GM18907 (cell line): ENCODE results near the gene GYG2.
A peak's percentile ranks its signal among the peaks of the same experiment; 100 is the strongest.
"Not testable (repeated sequence)": the region's sequence is repeated elsewhere in the genome, so short reads cannot be mapped to it uniquely, and the experiment has no call there.

Source experiments
- ATAC-seq: cut with Tn5 transposase; IDR thresholded peaks from one replicate; pipeline ENCODE4 v1.9.1; 2021; ENCODE audit warnings: mild to moderate bottlenecking, moderate library complexity; ENCODE audit not compliant: unreplicated experiment

GYG2 gene

DNA sequence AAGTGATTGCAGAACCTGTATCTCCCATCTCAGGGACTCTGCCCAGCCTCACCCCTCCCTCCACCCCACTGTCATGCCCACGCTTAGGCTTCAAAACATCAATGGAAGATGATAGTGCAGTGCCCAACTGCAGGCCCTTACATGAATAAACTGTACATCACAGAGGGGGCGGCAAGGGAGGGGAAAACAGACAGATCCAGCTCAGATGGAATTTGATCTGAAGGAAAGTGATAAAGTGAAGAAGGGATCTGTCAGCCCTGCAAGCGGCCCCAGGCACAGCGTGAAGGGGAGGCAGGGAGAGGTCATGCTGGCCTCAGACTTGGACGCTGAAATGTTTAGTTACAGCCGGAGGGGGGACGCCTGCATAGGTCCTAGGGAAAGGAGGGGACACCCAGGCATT lies 38.5 kb downstream of the GYG2 start:
- no peak for ATAC-seq

DNA sequence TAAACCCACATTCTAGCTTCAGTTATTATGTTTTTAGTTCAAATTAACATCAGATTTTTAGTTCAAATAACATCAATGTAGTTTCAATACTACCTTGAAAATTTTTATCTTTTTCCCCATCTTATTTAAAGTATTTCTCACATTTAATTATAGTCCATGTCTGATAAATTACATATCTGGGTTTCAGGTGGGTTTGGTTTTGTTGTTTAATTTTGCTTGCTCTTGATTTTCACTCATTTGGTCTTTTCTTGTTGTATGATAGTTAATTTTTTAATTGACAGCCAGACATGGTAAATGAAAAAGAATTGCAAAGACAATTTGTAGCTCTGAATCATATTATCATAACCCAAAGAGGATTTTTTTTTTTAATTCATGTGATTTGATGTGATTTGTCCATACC lies 41.9 kb downstream of the GYG2 start:
- no peak for ATAC-seq

DNA sequence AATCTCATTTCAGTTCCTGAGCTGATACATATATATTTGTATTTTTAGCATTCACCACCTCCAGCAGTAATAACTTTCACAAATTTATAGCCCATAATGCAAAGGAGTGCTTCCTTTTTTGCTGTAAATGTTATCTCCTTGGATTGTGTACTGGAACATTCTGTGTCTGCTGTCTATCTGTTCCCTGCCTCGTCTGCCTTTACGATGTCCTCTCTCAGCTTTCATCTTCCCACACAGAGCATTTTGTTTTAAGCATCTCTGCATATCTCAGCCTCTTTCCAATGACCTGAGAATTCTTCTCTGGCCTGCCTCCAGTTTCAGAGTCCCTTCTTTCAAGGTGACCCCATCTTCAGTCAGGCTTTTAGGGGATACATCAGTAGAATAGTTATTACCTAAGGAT lies 43.1 kb downstream of the GYG2 start:
- no peak for ATAC-seq

GRCh38 chrX:2872671-2873277 lies 44.0 kb downstream of the GYG2 start:
- ATAC-seq, result no peak

DNA sequence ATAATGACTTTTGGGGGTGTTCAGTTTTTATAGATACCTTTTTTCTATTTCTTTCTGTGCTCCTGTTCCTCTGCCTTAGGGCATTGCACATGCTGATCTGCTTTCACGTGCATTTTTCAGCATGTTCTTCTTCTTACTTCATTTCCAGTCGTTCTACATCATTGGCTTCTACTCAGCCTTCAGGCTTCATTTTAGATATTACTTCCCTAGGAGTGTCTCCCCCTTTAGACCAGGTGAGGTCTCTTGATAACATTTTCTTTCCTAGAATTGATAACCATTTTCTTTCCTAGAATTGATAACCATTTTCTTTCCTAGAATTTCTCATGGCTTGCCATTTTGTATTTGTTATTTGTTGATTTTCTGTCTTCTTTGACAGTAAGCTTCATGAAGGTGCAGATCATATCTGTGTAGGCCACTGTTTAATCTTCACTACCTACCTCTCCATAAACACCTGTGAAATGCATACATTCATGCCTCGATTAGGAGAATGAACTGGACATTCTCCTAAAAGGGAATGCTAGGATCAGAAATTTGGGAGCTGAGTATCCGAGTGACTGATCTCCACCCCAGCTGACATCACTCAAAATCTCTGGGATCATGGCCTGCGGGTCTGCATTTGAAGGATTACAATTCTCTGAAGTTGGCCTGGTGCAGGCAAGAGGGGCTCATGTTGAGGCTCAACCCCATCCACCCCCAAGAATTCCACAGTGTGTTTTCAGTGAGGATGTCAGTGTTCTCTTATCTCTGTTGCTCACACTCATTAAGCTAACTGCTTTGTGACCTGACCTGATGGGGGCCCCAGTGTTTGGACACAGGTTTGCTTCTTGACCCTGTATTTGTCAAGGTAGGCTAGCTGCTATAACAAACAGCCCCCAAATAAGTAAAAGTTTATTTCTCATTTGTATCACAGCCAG lies 45.7 kb downstream of the GYG2 start:
- no peak for ATAC-seq

GRCh38 chrX:2875136-2875481 lies 46.4 kb downstream of the GYG2 start:
- no peak for ATAC-seq

DNA sequence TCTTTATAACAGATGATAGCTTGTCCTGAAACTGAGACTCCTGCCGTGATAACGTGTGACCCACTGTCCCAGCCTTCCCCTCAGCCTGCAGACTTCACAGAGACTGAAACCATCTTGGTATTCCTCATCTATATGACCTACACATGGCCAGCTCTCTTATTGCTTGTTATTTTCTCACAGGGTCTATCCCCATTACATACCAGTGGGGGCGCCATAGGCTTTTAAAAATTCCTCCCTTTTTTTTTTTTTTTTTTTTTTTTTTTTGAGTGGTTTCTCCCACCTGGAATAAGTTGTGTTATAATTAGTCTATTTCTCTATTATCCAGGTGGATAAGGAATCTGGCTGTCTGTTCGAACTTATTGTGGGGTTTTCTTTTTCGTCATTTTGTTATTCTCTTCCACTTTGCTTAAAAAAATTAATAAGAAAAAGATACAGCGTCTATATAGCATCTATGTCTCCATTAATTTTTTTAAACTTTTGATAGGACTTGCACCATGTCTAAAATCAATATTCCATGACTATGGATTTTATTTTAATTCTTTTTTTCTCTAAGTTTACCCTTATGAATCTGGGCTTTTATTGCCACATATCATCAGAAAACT lies 47.2 kb downstream of the GYG2 start:
- ATAC-seq, result no peak

DNA sequence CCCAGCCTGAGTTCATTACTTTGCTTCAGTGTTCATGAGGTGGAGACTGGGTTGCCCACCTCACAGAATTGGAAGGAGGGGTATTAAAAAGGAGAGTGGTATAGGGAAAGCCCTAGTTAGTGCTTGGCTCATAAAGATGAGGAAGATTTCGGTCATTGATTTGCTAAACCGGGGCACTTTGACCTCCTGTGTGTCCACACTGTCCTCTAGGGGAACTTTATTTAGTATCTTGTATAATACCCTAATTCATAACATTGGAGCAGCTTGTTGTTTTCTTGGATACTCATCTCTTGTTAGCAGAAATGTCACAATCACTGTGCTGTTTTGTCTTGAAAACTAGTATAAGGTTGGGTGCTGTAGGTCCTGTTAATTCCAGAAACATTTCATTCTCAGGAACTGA lies 49.8 kb downstream of the GYG2 start:
- no peak for ATAC-seq

DNA sequence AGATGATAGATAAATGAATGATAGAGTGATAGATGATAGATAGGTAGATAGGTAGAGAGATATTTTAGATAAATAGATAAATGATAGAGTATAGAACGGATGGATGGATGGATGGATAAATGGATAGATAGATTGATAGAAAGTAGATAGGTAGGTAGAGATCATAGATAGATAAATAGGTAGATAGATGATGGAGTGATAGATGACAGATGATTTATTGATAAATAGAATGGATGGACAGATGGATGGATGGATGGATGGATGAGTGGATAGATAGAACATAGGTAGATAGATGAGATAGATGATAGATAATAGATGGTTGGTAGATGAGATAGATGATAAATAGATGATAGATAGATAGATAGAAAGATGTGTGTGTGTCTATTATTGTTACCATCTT lies 50.9 kb downstream of the GYG2 start:
- ATAC-seq, result no peak

- no peak for ATAC-seq
Measured at GRCh38 chrX:2883770-2884169, 55.0 kb downstream of the GYG2 start.

DNA sequence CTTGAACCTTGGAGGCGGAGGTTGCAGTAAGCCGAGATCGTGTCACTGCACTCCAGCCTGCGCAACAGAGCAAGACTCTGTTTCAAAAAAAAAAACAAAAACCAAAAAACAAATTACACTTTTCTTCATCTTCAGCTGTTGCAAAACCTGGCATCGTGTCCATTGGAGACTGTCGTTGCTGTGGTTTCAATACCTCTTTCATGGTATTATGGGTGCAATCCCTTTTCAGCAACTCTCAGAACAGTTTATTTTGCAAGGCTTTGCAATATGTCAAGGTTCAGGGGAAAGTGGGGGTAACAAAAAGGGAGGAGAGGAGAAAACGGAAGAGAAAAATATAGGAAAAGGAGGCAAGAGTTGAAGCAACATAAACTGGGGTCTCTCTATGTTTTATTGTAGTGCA lies 59.6 kb downstream of the GYG2 start:
- ATAC-seq, result no peak

DNA sequence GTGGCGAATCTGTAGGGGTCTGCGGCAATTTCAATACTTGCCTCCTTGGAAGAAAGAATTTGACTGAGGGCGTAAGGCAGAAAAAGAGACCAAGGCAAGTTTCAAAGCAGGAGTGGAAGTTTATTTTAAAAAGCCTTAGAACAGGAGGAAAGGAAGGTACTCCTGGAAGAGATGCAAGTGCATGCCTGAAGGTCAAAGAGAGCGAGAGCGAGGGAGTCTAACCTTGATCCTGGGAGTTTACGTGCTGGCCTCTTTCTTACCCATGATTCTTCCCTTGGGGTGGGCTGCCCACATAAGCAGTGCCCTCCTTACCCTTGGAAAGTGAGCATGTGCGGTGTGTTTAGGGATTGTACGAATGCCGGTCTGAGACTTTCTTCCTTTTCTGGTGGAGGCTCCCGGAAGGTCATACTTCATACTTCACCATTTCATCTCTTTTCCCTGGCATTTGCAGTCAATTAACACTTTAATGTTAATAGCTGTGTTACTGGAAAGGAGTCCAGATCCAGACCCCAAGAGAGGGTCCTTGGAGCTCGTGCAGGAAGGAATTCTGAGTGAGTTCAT lies 60.4 kb downstream of the GYG2 start:
- no peak for ATAC-seq

DNA sequence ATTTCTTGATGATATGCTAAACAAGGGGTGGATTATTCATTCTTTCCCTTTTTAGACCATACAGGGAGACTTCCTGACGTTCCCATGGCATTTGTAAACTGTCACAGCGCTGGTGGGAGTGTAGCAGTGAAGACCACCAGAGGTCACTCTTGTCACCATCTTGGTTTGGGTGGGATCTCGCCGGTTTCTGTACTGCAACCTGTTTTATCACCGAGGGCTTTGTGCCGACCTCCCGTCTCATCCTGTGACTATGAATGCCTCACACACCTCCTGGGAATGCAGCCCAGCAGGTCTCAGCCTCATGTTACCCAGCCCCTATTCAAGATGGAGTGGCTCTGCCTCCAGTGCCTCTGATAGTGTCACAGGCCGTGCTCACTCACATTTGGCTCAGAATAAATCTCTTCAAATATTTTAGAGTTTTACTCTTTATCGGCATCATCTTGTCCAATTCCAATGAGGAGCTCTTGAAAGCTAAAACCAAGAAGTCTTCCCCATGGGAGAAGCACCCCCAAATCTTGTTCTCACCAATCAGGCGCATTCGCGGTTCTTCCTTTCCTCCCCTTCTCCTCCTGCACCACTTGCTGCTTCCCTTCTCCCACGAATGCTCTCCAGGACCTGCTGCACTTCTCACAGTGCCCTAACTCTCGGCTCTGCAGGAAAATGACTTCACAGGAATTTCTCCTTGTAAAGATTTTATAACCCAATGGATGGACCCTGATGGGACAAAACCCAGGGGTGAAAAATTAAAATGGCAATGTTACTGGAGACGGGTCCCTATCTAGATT lies 61.2 kb downstream of the GYG2 start:
- ATAC-seq, result not testable (repeated sequence)

DNA sequence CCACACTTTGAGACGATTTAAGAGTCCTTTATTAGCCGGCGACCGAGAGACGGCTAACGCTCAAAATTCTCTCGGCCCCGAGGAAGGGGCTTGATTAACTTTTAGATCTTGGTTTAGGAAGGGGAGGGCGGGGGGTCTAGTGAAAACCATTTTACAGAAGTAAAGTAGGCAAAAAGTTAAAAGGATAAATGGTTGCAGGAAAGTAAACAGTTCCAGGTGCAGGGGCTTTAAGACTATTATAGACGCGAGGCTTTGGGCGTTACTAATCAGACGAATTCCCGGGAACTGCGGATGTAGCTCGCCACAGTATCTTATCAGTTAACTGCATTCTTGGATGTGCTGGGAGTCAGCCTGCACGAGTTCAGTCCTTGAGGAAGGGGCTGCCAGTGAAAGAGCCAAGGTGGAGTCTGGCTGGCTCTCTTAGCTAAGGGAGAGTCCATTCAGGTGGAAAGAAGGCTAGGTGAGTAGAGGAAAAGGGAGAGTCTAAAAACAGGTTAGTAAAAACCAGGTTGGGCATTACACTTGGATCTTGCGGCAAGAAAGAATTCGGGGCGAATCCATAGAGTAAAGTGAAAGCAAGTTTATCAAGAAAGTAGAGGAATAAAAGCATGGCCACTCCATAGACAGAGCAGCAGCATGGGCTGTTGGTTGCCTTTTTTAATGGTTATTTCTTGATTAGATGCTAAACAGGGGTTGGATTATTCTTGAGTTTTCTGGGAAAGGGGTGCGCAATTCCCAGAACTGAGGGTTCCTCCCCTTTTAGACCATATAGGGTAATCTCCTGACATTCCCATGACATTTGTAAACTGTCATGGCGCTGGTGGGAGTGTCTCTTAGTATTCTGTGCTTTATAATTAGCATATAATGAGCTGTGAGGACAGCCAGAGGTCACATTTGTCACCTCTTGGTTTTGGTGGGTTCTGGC lies 62.1 kb downstream of the GYG2 start:
- not testable (repeated sequence) for ATAC-seq

- ATAC-seq, result no peak
Measured at GRCh38 chrX:2892816-2893215, 64.1 kb downstream of the GYG2 start.

DNA sequence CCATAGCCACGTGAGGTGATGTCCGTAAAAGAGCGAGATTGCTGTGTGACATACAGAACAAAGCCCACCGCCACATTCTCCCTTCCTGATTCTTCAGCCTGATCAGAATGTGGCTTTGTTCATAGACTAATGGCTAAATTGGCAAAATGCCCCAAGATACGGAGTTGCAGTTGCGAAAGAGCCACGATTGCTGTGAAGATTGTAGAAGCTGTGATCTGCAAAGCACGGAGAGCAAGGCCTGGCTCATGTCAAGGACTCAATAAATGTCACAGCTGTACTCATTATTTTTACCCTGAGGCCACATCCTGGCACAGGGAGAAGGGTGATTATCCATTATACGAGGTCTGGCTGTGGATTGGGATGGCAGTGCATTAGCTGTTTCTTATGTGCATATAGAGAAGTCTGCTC lies 66.2 kb downstream of the GYG2 start:
- no peak for ATAC-seq

DNA sequence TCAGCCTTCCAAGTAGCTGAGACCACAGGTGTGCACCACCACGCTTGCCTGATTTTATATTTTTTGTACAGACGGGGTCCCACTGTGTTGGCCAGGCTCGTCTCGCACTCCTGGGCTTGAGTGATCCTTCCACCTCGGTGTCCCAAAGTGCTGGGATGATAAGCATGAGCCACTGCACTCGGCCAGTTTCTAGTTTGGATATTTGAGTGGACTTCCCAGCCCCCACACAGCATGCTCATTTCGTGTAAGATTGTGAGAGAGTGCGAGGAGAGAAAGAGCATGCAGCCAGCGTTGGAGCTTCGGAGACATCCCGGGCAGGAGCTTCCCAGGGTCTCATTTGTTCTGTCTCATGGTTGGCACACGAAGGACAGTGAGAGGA lies 68.6 kb downstream of the GYG2 start:
- ATAC-seq, result no peak

DNA sequence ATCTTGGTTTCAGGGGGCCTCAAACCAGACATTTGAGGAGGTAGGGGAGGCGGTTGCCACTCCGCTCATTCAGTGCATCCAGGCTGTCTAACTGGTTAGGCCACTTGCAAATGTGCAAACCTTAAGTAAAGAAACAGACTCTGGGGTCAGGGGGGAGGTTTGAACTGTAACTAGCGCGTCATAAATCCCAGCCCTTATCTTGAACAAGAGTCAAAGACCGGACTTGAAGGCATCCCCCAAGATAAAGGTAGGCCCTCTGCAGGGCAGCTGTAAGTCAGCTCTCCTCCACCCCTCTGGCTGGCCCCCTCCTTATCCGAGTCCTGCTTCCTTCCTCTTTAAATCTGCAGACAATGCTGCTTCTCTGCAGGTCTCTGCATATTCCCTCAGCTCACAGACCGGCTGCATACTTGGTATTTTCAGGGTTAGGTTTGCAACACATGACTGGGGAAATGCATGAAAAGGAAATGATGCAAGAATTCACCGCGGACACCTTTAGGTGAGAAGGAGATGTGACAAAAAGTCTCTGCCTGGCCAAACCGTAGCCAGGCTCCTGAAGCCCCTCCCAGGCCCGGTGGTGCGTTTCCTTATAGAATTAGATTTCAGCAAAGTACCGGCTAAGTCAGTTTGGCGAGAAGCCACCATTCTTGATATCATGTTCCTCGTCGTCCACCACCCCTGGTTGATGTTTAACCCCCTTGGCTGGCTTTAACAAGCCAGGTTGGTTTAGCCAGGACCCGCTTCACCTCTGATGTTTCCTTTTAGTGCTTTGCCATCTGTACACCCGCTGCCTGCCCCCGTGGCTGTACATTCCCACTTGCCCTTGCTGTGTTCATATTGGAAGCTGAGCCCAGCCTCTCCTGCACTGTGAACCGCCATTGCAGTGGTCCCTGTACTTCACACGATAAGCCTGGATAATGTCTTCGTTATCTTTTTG lies 69.2 kb downstream of the GYG2 start:
- peak; percentile 57 for ATAC-seq
